OCI-LY1 (cell line): ENCODE data around the gene STT3B.

ENCODE experiments used
- CTCF ChIP-seq: fragments of 200-600 bp; sonication (generic), shearing (Covaris generic); IDR thresholded peaks from 2 replicates; pipeline ENCODE4 v1.5.1; 2017; ENCODE audit warnings: mild to moderate bottlenecking, antibody characterized with exemption, low read length, moderate library complexity, mixed read lengths
- EZH2 ChIP-seq: fragments of 200-600 bp; sonication (generic), shearing (Covaris generic); IDR thresholded peaks from 2 replicates; pipeline ENCODE4 v1.8.0; 2017; ENCODE audit warnings: borderline replicate concordance, mixed run types, mild to moderate bottlenecking, antibody characterized with exemption, low read length, moderate library complexity, mixed read lengths

- TF ChIP-seq CTCF (no peak), EZH2 (no peak)
Measured at GRCh38 chr3:31490502-31490901, 42.2 kb upstream of the STT3B start.
